GM12865 (cell line): ENCODE data around the gene DDI1.

Experiments used
- DNase-seq: peaks from one replicate; pipeline ENCODE4 v3.0.0; 2010; ENCODE audit warnings: low read depth
- H3K4me3 ChIP-seq: 2 replicates; pipeline ENCODE4 v1.5.1; 2011; ENCODE audit warnings: mild to moderate bottlenecking, low read depth, low read length, control low read depth
- CTCF ChIP-seq: IDR thresholded peaks from 2 replicates; pipeline ENCODE4 v1.5.1; 2011; ENCODE audit warnings: low read length, control low read depth, low read depth, inconsistent platforms; ENCODE audit not compliant: insufficient read depth; ENCODE audit errors: missing control alignments

DDI1 gene

DNA sequence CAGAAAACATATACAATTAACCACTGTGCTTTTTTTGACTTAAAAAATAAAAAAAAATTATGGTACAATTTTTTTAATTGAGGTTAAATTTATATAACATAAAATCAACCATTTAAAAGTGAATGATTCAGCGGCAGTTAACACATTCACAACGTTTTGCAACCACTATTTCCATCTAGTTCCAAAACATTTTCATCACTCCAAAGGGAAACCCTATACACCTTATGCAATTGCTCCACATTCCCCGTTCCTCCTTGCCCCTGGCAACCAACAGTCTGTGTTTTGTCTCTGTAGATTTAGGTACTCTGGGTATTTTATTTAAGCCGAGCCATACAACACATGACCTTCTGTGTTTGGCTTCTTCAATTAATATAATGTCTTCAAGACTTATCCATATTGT lies 15.3 kb downstream of the DDI1 start:
- no peak for DNase-seq
- no peak overlapping the region for H3K4me3 ChIP-seq
- no peak for TF ChIP-seq CTCF

DNA sequence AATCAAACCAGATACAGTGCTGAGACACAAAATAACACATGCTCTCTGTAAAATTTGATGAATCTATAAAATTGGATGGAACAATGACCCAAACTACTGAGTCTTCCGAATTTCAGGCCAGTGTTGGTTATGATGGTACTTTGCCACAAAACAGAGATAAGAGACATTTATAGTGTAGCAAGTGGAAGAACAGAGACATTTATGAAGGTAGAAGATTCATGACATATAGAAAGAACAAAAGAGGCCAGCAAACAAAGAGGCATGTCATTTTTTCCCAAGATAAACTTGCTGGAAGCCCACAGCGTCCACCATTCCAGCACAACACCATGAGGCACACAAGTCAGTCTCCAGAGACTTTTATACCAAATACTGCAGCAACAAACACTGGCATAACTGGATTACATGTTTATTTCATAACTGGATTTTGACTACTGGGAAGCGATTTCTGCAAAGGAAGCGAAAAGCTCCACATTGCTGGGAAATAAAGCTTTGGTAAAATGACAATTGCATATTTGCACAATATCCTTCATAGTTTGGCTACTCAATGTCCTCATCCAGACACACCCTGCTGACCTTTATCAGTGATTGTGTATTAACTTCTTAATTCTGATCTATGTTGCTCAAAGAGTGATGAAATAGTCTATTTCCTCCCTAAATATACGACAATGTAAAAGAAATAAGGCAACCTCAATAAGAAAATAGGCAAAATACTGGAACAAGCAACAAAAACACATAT lies 17.5 kb downstream of the DDI1 start:
- no peak for DNase-seq

DNA sequence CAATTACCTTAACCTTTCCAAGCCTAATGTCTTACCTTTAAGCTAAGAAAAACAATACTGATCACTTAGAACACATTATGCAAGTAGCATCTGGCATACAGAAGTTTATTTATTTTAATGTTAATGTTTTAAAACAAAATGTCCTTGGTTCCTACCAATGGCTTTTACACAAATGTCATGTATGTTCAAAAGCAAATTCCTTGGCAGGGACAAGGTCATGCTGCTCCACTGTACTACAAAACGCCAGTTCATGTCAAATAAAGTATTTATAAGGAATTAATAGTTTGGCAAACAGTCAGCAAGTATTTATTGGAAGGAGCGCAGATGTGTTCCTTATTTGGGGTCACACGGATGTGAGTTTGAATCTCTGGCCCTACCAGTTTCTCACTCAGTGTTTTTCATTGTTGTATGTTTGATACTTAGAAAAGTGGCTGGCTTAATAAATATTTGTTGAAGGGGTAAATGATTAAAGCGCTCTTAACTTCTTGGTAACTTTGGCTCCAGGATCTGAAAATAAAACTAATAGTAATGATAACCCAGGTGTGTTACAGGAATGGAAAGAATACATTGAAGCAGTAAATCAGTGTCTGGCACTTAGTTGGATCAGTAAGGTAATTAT lies 18.6 kb downstream of the DDI1 start:
- H3K4me3 ChIP-seq: no peak overlapping the region
- DNase-seq: no peak
- no peak for TF ChIP-seq CTCF

More for the DNA sequence above, 17.5 kb downstream of the DDI1 start:
- H3K4me3 ChIP-seq: no peak overlapping the region
- TF ChIP-seq CTCF: no peak

- no peak for DNase-seq
- H3K4me3 ChIP-seq: no peak overlapping the region
- no peak for TF ChIP-seq CTCF
These were observed 19.2 kb downstream of the DDI1 start for GRCh38 chr11:104055596-104055995.

DNA sequence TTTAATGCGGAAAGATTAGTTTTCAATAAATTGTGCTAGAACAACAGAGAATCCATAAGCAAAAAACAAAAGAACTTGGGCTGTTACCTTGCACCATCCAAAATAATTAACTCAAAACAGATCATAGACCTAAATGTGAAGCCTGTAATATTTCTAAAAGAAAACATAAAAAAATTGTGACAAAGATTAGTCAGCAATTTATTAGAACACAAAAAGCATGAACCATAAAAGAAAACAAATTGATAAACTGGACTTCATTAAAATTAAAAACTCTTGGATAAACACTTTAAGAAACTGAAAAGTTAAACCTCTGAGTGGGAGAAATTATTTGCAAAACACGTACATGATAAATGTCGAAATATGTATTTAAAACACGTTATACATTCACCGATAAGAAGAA lies 21.5 kb downstream of the DDI1 start:
- no peak for DNase-seq
- H3K4me3 ChIP-seq: no peak overlapping the region
- TF ChIP-seq CTCF: no peak

DNA sequence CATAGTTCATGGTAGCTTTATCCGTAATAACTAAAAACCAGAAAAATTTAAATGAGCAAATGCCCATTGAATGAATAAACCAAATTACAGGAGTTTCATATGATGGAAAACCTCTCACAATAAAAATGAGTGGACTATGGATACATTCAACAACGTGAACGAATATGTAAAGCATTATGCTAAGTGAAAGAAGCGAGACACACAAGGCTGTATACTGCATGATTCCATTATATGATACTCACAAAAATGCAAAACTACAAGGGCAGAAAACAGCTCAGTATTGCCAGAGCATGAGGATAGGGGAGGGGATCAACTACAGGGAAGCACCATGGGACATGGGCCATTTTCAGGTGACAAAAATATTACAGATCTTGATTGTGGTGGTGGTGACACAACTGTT lies 22.2 kb downstream of the DDI1 start:
- no peak for DNase-seq
- H3K4me3 ChIP-seq: no peak overlapping the region
- no peak for TF ChIP-seq CTCF
